ENCODE results near the gene TP53I11.

The TP53I11 gene

GRCh38 chr11:44939673-44940395 is 10.8 kb downstream of the TP53I11 start:
- H3K9ac ChIP-seq (ENCODE audit: low read length) = no peak overlapping the region
- no peaks in the 10 kb centered on the region for H3K9me3 ChIP-seq (replicated peaks; ENCODE audit: insufficient read depth, low read length)
- H3K27ac ChIP-seq (ENCODE audit: low read length) = no peak overlapping the region
- no peaks in the 10 kb centered on the region for H3K79me2 ChIP-seq (ENCODE audit: low read length)
- 0 out of 2 replicates have a peak, but pooled peaks cover 9% of the 10 kb centered on the region for H3K4me1 ChIP-seq (ENCODE audit: low read length)
- no peaks in the 10 kb centered on the region for H4K20me1 ChIP-seq (ENCODE audit: insufficient read depth, low read length)
- no peak overlapping the region for H3K4me2 ChIP-seq (ENCODE audit: low read depth, low read length)
- H3K4me3 ChIP-seq (ENCODE audit: low read length) = no peak overlapping the region
- no peak for DNase-seq
- H2AFZ ChIP-seq (ENCODE audit: low read length) = no peak overlapping the region
- H3K9me2 ChIP-seq (replicated peaks; ENCODE audit: insufficient read depth, low read length) = no peaks in the 10 kb centered on the region
- H3K27me3 ChIP-seq (replicated peaks; ENCODE audit: insufficient read depth, low read length) = no peaks in the 10 kb centered on the region
- no peaks in the 10 kb centered on the region for H3K36me3 ChIP-seq (replicated peaks; ENCODE audit: insufficient read depth, low read length)
- H3F3A ChIP-seq (ENCODE audit: insufficient read depth, low read length) = no peaks in the 10 kb centered on the region
- no peak for TF ChIP-seq EZH2 (optimal IDR thresholded peaks at IDR 0.05; ENCODE audit: low read depth, low read length)

- Histone ChIP-seq H3K9me2 (replicated peaks; ENCODE audit: insufficient read depth, low read length) (no peaks in the 10 kb centered on the region), H3F3A (ENCODE audit: insufficient read depth, low read length) (no peaks in the 10 kb centered on the region), H3K4me3 (ENCODE audit: low read length) (no peak overlapping the region), H3K4me1 (ENCODE audit: low read length) (0 out of 2 replicates have a peak, but pooled peaks cover 6% of the 10 kb centered on the region), H3K9ac (ENCODE audit: low read length) (no peak overlapping the region), H3K9me3 (replicated peaks; ENCODE audit: insufficient read depth, low read length) (no peaks in the 10 kb centered on the region), H2AFZ (ENCODE audit: low read length) (no peak overlapping the region), H3K79me2 (ENCODE audit: low read length) (no peaks in the 10 kb centered on the region), H4K20me1 (ENCODE audit: insufficient read depth, low read length) (no peaks in the 10 kb centered on the region), H3K36me3 (replicated peaks; ENCODE audit: insufficient read depth, low read length) (no peaks in the 10 kb centered on the region), H3K27ac (ENCODE audit: low read length) (no peak overlapping the region), H3K4me2 (ENCODE audit: low read depth, low read length) (no peak overlapping the region), H3K27me3 (replicated peaks; ENCODE audit: insufficient read depth, low read length) (no peaks in the 10 kb centered on the region)
- TF ChIP-seq CTCF (IDR thresholded peaks at IDR 0.05; ENCODE audit: low read length) = no peak
- no peak for TF ChIP-seq EZH2phosphoT487 (IDR thresholded peaks at IDR 0.05; ENCODE audit: low read length)
- no peak for TF ChIP-seq EZH2 (optimal IDR thresholded peaks at IDR 0.05; ENCODE audit: low read depth, low read length)
- DNase-seq = no peak
These were observed 12.5 kb downstream of the TP53I11 start for GRCh38 chr11:44938066-44938691.

- no peaks in the 10 kb centered on the region for H3F3A ChIP-seq (ENCODE audit: insufficient read depth, low read length)
- no peak overlapping the region for H3K4me2 ChIP-seq (ENCODE audit: low read depth, low read length)
- no peak overlapping the region for H3K27ac ChIP-seq (ENCODE audit: low read length)
- no peaks in the 10 kb centered on the region for H3K9me3 ChIP-seq (replicated peaks; ENCODE audit: insufficient read depth, low read length)
- no peak overlapping the region for H2AFZ ChIP-seq (ENCODE audit: low read length)
- H3K79me2 ChIP-seq (ENCODE audit: low read length) = no peaks in the 10 kb centered on the region
- no peaks in the 10 kb centered on the region for H3K4me1 ChIP-seq (ENCODE audit: low read length)
- H3K4me3 ChIP-seq (ENCODE audit: low read length) = no peak overlapping the region
- no peak for TF ChIP-seq EZH2phosphoT487 (IDR thresholded peaks at IDR 0.05; ENCODE audit: low read length)
- no peaks in the 10 kb centered on the region for H3K27me3 ChIP-seq (replicated peaks; ENCODE audit: insufficient read depth, low read length)
- H3K9me2 ChIP-seq (replicated peaks; ENCODE audit: insufficient read depth, low read length) = no peaks in the 10 kb centered on the region
- no peak for DNase-seq
- no peaks in the 10 kb centered on the region for H4K20me1 ChIP-seq (ENCODE audit: insufficient read depth, low read length)
- H3K36me3 ChIP-seq (replicated peaks; ENCODE audit: insufficient read depth, low read length) = no peaks in the 10 kb centered on the region
- H3K9ac ChIP-seq (ENCODE audit: low read length) = no peak overlapping the region
These were observed 13.6 kb downstream of the TP53I11 start for GRCh38 chr11:44936951-44937543.

- H3F3A ChIP-seq (ENCODE audit: insufficient read depth, low read length) = no peaks in the 10 kb centered on the region
- no peaks in the 10 kb centered on the region for H3K9me2 ChIP-seq (replicated peaks; ENCODE audit: insufficient read depth, low read length)
- no peaks in the 10 kb centered on the region for H4K20me1 ChIP-seq (ENCODE audit: insufficient read depth, low read length)
- H2AFZ ChIP-seq (ENCODE audit: low read length) = no peak overlapping the region
- no peak overlapping the region for H3K4me2 ChIP-seq (ENCODE audit: low read depth, low read length)
- no peaks in the 10 kb centered on the region for H3K9me3 ChIP-seq (replicated peaks; ENCODE audit: insufficient read depth, low read length)
- H3K79me2 ChIP-seq (ENCODE audit: low read length) = no peaks in the 10 kb centered on the region
- no peak overlapping the region for H3K9ac ChIP-seq (ENCODE audit: low read length)
- no peak overlapping the region for H3K27ac ChIP-seq (ENCODE audit: low read length)
- TF ChIP-seq CTCF (IDR thresholded peaks at IDR 0.05; ENCODE audit: low read length) (peak; percentile 94), EZH2 (optimal IDR thresholded peaks at IDR 0.05; ENCODE audit: low read depth, low read length) (no peak)
- no peak overlapping the region for H3K4me3 ChIP-seq (ENCODE audit: low read length)
- no peaks in the 10 kb centered on the region for H3K36me3 ChIP-seq (replicated peaks; ENCODE audit: insufficient read depth, low read length)
- no peaks in the 10 kb centered on the region for H3K4me1 ChIP-seq (ENCODE audit: low read length)
- no peaks in the 10 kb centered on the region for H3K27me3 ChIP-seq (replicated peaks; ENCODE audit: insufficient read depth, low read length)
- DNase-seq = peak; percentile 78
These were observed 14.2 kb downstream of the TP53I11 start for GRCh38 chr11:44936525-44936924.
